Endothelial cell of umbilical vein (primary cell): Measurements from ENCODE around the gene FSD1L. TPM values are rescaled to one million over a fixed set of nuclear protein-coding genes. Genes with fewer than 3 reads are reported as not detected.

Experiments used
- BruUV-seq: library from RNA; stranded (reverse); fragments of 400-500 nt; replicated peaks from 2 replicates; lab custom pipeline; 2021; lab: Mats Ljungman, UMichigan
- CTCF ChIA-PET: fragments of 300-600, 350-600 bp; sonication (Branson Sonifier 250); formaldehyde crosslinking; loops from one replicate; lab custom pipeline; 2021; ENCODE audit warnings: antibody characterized with exemption, inconsistent platforms; lab: Charles Lee
- POLR2A ChIA-PET: fragments of 300-600, 350-600 bp; sonication (Branson Sonifier 250); formaldehyde crosslinking; loops from one replicate; lab custom pipeline; 2021; ENCODE audit warnings: antibody characterized with exemption, inconsistent platforms; lab: Charles Lee
- DNase-seq: peaks from one replicate; pipeline ENCODE4 v3.0.0-alpha.2; 2011; ENCODE audit warnings: low read depth, low spot score
- FAIRE-seq: peaks from 2 replicates; lab custom pipeline; 2011; peaks lifted over from hg19 to GRCh38; lab: Jason Lieb, UNC
- H2AFZ ChIP-seq: 2 replicates; pipeline ENCODE4 v1.6.0; 2012; ENCODE audit warnings: low read depth, low read length, control low read depth, inconsistent platforms
- H3K27ac ChIP-seq: 2 replicates; pipeline ENCODE4 v1.5.1; 2011; ENCODE audit warnings: low read depth, mild to moderate bottlenecking, control low read depth, low read length, moderate library complexity; ENCODE audit not compliant: insufficient read depth
- H3K27me3 ChIP-seq, 2 experiments: 2 replicates each; pipeline versions ENCODE4 v1.6.0 to v1.6.1; 2011; ENCODE audit warnings: low read length in 2 of 2, mixed read lengths in 1 of 2; ENCODE audit not compliant: control insufficient read depth in 2 of 2, insufficient read depth in 2 of 2
- H3K36me3 ChIP-seq, 2 experiments: 2 replicates in 1 of 2; 3 replicates in 1 of 2; pipeline ENCODE4 v1.5.1; 2011; ENCODE audit warnings: low read length in 2 of 2, mild to moderate bottlenecking in 1 of 2, moderate library complexity in 1 of 2; ENCODE audit not compliant: control insufficient read depth in 2 of 2, insufficient read depth in 2 of 2; ENCODE audit errors: extremely low read depth in 1 of 2
- H3K4me1 ChIP-seq: 3 replicates; pipeline ENCODE4 v1.5.1; 2011; ENCODE audit warnings: mild to moderate bottlenecking, low read length; ENCODE audit not compliant: control insufficient read depth, insufficient read depth; ENCODE audit errors: extremely low read depth
- H3K4me2 ChIP-seq: 2 replicates; pipeline ENCODE4 v1.6.1; 2011; ENCODE audit warnings: low read length, control low read depth, mixed read lengths; ENCODE audit not compliant: insufficient read depth
- H3K4me3 ChIP-seq, 3 experiments: fragments of 200-600 bp in 1 of 3; sonication (generic), shearing (Covaris generic) in 1 of 3; replicated peaks in 1 of 3; 2 replicates each; pipeline ENCODE4 v1.5.1; 2011 to 2016; ENCODE audit warnings: control low read depth in 3 of 3, low read length in 3 of 3, mild to moderate bottlenecking in 2 of 3, inconsistent platforms in 1 of 3, low read depth in 1 of 3, moderate library complexity in 1 of 3; ENCODE audit not compliant: insufficient read depth in 1 of 3
- H3K79me2 ChIP-seq: 2 replicates; pipeline ENCODE4 v1.6.0; 2012; ENCODE audit warnings: low read length, inconsistent platforms; ENCODE audit not compliant: control insufficient read depth, insufficient read depth
- H3K9ac ChIP-seq: replicated peaks from 2 replicates; pipeline ENCODE3; 2011; ENCODE audit warnings: low read length, control low read depth; ENCODE audit not compliant: insufficient read depth; ENCODE audit errors: extremely low read depth
- H3K9me1 ChIP-seq: replicated peaks from 3 replicates; pipeline ENCODE4 v1.6.0; 2011; ENCODE audit warnings: mild to moderate bottlenecking, low read length; ENCODE audit not compliant: control insufficient read depth, insufficient read depth; ENCODE audit errors: extremely low read depth
- H3K9me3 ChIP-seq: replicated peaks from 2 replicates; pipeline ENCODE4 v1.5.1; 2012; ENCODE audit warnings: low read length, inconsistent platforms; ENCODE audit not compliant: control insufficient read depth, insufficient read depth
- H4K20me1 ChIP-seq: replicated peaks from 2 replicates; pipeline ENCODE3; 2011; ENCODE audit warnings: mild to moderate bottlenecking, low read length; ENCODE audit not compliant: control insufficient read depth, insufficient read depth; ENCODE audit errors: extremely low read depth
- EZH2 ChIP-seq: IDR thresholded peaks from 2 replicates; pipeline ENCODE4 v1.6.1; 2012; ENCODE audit warnings: borderline replicate concordance, low read depth, mild to moderate bottlenecking, moderate library complexity, low read length, inconsistent platforms; ENCODE audit not compliant: severe bottlenecking
- FOS ChIP-seq: IDR thresholded peaks from 2 replicates; pipeline ENCODE4 v1.6.1; 2011; ENCODE audit warnings: mild to moderate bottlenecking, low read length, moderate library complexity, borderline replicate concordance; ENCODE audit not compliant: insufficient read depth
- GATA2 ChIP-seq: IDR thresholded peaks from 2 replicates; pipeline ENCODE4 v1.7.0; 2011; ENCODE audit warnings: low read depth, mild to moderate bottlenecking, moderate library complexity, mixed read lengths, low read length; ENCODE audit not compliant: insufficient read length, insufficient read depth
- JUN ChIP-seq: IDR thresholded peaks from 2 replicates; pipeline ENCODE4 v1.6.1; 2011; ENCODE audit warnings: borderline replicate concordance, low read depth; ENCODE audit not compliant: insufficient read length, insufficient read depth
- MYC ChIP-seq: IDR thresholded peaks from one replicate; pipeline ENCODE4 v1.6.1; 2011; ENCODE audit warnings: mild to moderate bottlenecking, low read depth, low read length
- POLR2A ChIP-seq: IDR thresholded peaks from 2 replicates; pipeline ENCODE4 v1.6.1; 2012; ENCODE audit warnings: low read depth, mild to moderate bottlenecking, control low read depth, low read length
- POLR2AphosphoS5 ChIP-seq: IDR thresholded peaks from 2 replicates; pipeline ENCODE4 v1.6.1; 2012; ENCODE audit warnings: low read depth, mild to moderate bottlenecking, control low read depth, low read length, moderate library complexity; ENCODE audit not compliant: insufficient read depth
- dilution Hi-C: fragments of 300-500 bp; cut with MboI; formaldehyde crosslinking; loops from one replicate; pipeline ENCODE4 v1.15.0; 2019; ENCODE audit warnings: low sequenced_read_pairs; ENCODE audit not compliant: extremely low pct_ligation_motif_present
- intact Hi-C: fragments of 100-400 bp; cut with micrococcal nuclease; formaldehyde crosslinking; loops from one replicate; pipeline ENCODE4 v1.10.0; 2022
- polyA plus RNA-seq, 4 experiments: library from polyadenylated mRNA; depleted of rRNA in 3 of 4; stranded (reverse) in 3 of 4; unstranded in 1 of 4; fragments of >200 nt; gene quantifications; 2 replicates each; pipeline versions ENCODE4 v1.2.1 to v1.2.3, GENCODE V29; 2011 to 2012; ENCODE audit warnings: missing spikeins in 1 of 4
- total RNA-seq: library from RNA; stranded (reverse); gene quantifications from 2 replicates; pipeline ENCODE4 v1.2.3, GENCODE V29; 2021
- TF ChIP-seq, protein P1 (sequence below): IDR thresholded peaks from 2 replicates; pipeline ENCODE4 v1.6.1; 2011; ENCODE audit not compliant: insufficient read depth, insufficient read length
- TF ChIP-seq, protein P2 (sequence below), 2 donors: IDR thresholded peaks; 1 replicate in 1 of 2; 2 replicates in 1 of 2; pipeline ENCODE4 v1.5.1; 2011; ENCODE audit warnings: low read length in 2 of 2, mild to moderate bottlenecking in 2 of 2, moderate library complexity in 2 of 2, control low read depth in 1 of 2, inconsistent platforms in 1 of 2, low read depth in 1 of 2; ENCODE audit not compliant: insufficient read depth in 1 of 2; ENCODE audit errors: extremely low read depth in 1 of 2

FSD1L gene
- total and polyA plus RNA-seq, 2 donors (not counting 3 experiments of a cell fraction or from before 2014, with no cell fraction given): 0.69 to 8.5 TPM

DNA sequence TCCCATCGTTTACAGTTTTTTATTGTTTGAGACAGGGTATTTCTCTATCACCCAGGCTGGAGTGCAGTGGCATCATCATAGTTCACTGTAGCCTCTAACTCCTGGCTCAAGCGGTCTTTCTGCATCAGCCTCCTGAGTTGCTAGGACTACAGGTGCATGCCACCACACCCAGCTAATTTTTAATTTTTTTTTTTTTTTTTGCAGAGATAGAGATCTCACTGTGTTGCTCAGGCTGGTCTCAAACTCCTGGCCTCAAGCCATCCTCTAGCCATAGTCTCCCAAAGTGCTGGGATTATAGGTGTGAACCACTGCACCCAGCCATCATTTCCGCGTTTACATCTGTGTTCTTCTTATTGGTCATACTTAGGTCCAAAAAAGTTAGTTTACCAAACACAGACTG lies 53.6 kb downstream of the FSD1L start:
- no peak overlapping the region for H3K9ac ChIP-seq
- no peaks in the 10 kb centered on the region for H3K4me1 ChIP-seq
- ChIA-PET CTCF (interaction anchor here (1.6 kb wide), 1 partner anchor 21 kb away, joined by 6 read pairs; no protein-coding TSS in a partner anchor), POLR2A (no interaction called here)
- H3K4me2 ChIP-seq: no peak overlapping the region
- peaks cover 19% of the 10 kb centered on the region for H3K79me2 ChIP-seq
- no peaks in the 10 kb centered on the region for H3K9me3 ChIP-seq
- no TSS peak for BruUV-seq
- H4K20me1 ChIP-seq: no peaks in the 10 kb centered on the region
- no peak overlapping the region for H3K4me3 ChIP-seq
- no peak for DNase-seq
- H3K27ac ChIP-seq: no peak overlapping the region
- no peaks in the 10 kb centered on the region for H3K36me3 ChIP-seq
- TF ChIP-seq, protein P1, sequence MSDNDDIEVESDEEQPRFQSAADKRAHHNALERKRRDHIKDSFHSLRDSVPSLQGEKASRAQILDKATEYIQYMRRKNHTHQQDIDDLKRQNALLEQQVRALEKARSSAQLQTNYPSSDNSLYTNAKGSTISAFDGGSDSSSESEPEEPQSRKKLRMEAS: no peak
- no peak for TF ChIP-seq FOS
- TF ChIP-seq, protein P2, sequence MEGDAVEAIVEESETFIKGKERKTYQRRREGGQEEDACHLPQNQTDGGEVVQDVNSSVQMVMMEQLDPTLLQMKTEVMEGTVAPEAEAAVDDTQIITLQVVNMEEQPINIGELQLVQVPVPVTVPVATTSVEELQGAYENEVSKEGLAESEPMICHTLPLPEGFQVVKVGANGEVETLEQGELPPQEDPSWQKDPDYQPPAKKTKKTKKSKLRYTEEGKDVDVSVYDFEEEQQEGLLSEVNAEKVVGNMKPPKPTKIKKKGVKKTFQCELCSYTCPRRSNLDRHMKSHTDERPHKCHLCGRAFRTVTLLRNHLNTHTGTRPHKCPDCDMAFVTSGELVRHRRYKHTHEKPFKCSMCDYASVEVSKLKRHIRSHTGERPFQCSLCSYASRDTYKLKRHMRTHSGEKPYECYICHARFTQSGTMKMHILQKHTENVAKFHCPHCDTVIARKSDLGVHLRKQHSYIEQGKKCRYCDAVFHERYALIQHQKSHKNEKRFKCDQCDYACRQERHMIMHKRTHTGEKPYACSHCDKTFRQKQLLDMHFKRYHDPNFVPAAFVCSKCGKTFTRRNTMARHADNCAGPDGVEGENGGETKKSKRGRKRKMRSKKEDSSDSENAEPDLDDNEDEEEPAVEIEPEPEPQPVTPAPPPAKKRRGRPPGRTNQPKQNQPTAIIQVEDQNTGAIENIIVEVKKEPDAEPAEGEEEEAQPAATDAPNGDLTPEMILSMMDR (IDR thresholded peaks at IDR 0.05; ENCODE audit: extremely low read depth in 1 of 2, insufficient read depth in 1 of 2, low read depth in 1 of 2, low read length in 2 of 2): no peak
- no peak for TF ChIP-seq JUN
- no peak for TF ChIP-seq EZH2
- TF ChIP-seq POLR2AphosphoS5: no peak
- TF ChIP-seq POLR2A: no peak
- no peak for TF ChIP-seq MYC
- TF ChIP-seq GATA2: no peak
- H2AFZ ChIP-seq: no peak overlapping the region
- dilution Hi-C loops: no loop called here
- no peak for FAIRE-seq
- no peaks in the 10 kb centered on the region for H3K9me1 ChIP-seq
- intact Hi-C loops: no loop called here
- no peaks in the 10 kb centered on the region for H3K27me3 ChIP-seq
